ENCODE results near the gene PRRG3.

GRCh38 chrX:151692825-151693224 is 2.4 kb upstream of the PRRG3 start:
- no peak for TF ChIP-seq CTCF (IDR thresholded peaks at IDR 0.05)
- no peak for TF ChIP-seq EZH2 (IDR thresholded peaks at IDR 0.05)
